Measurements from ENCODE around the gene CTPS2.

CTPS2 gene

DNA sequence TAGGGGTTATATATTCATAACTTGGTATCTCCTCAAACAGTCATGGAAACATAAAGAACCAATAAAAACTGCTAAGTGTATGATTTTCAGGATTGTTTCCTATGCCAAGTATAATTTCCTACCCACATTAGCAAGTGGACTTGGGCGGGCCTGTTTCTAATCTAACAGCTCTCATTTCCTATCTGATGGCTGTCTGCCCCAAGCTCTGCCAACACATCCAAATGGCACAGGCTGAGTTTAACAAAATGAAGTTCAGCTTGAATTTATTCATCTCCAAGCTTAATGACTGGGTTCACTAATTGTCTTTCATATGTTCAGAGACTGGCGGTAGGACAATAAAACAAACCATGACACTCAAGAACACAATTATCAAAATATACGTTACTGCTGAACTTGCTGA, 118.0 kb downstream of the CTPS2 start:
- H3K4me3 ChIP-seq (ENCODE audit: low read depth, low read length) = no peak overlapping the region
- no peak overlapping the region for H3K9ac ChIP-seq
- no peak overlapping the region for H3K4me2 ChIP-seq (ENCODE audit: low read length)
- peaks cover 7% of the 10 kb centered on the region for H3K4me1 ChIP-seq
- H3K79me2 ChIP-seq = no peaks in the 10 kb centered on the region
- TF ChIP-seq, protein P1, sequence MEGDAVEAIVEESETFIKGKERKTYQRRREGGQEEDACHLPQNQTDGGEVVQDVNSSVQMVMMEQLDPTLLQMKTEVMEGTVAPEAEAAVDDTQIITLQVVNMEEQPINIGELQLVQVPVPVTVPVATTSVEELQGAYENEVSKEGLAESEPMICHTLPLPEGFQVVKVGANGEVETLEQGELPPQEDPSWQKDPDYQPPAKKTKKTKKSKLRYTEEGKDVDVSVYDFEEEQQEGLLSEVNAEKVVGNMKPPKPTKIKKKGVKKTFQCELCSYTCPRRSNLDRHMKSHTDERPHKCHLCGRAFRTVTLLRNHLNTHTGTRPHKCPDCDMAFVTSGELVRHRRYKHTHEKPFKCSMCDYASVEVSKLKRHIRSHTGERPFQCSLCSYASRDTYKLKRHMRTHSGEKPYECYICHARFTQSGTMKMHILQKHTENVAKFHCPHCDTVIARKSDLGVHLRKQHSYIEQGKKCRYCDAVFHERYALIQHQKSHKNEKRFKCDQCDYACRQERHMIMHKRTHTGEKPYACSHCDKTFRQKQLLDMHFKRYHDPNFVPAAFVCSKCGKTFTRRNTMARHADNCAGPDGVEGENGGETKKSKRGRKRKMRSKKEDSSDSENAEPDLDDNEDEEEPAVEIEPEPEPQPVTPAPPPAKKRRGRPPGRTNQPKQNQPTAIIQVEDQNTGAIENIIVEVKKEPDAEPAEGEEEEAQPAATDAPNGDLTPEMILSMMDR (IDR thresholded peaks at IDR 0.05) = no peak
- no peaks in the 10 kb centered on the region for H3K27me3 ChIP-seq (ENCODE audit: control insufficient read depth, insufficient read depth, low read length)
- no peaks in the 10 kb centered on the region for H3K9me3 ChIP-seq (ENCODE audit: control insufficient read depth, low read length)
- H3K36me3 ChIP-seq (ENCODE audit: control insufficient read depth, insufficient read depth, low read length) = no peaks in the 10 kb centered on the region
- H2AFZ ChIP-seq = no peak overlapping the region
- H3K27ac ChIP-seq = no peak overlapping the region

DNA sequence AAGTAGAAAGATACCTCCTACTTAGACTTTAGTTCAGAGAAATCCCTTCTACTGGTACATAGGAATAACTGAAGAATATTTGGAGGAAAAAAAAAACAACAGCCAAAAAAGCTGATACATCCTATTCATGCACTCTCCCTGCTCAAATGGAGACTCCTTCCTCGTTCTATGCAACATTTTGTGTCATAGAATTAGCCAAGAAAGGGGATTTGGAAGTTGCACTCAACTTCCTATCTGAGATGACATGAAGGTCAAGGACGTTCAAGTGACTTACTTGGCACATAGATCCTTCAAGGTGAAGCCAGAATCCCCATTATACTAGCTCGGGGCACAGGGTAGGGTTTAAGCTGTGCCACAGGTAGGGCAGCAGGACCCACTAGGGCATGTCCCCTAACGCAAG, 118.7 kb downstream of the CTPS2 start:
- Histone ChIP-seq H3K27ac (peak overlapping the region; percentile 54), H3K9ac (no peak overlapping the region), H3K27me3 (ENCODE audit: control insufficient read depth, insufficient read depth, low read length) (no peaks in the 10 kb centered on the region), H3K4me2 (ENCODE audit: low read length) (no peak overlapping the region), H3K4me3 (ENCODE audit: low read depth, low read length) (no peak overlapping the region), H3K36me3 (ENCODE audit: control insufficient read depth, insufficient read depth, low read length) (no peaks in the 10 kb centered on the region), H2AFZ (peak overlapping the region; percentile 22), H3K79me2 (no peaks in the 10 kb centered on the region), H3K9me3 (ENCODE audit: control insufficient read depth, low read length) (no peaks in the 10 kb centered on the region), H3K4me1 (peaks cover 7% of the 10 kb centered on the region)
- TF ChIP-seq, protein P1 (IDR thresholded peaks at IDR 0.05) = no peak

DNA sequence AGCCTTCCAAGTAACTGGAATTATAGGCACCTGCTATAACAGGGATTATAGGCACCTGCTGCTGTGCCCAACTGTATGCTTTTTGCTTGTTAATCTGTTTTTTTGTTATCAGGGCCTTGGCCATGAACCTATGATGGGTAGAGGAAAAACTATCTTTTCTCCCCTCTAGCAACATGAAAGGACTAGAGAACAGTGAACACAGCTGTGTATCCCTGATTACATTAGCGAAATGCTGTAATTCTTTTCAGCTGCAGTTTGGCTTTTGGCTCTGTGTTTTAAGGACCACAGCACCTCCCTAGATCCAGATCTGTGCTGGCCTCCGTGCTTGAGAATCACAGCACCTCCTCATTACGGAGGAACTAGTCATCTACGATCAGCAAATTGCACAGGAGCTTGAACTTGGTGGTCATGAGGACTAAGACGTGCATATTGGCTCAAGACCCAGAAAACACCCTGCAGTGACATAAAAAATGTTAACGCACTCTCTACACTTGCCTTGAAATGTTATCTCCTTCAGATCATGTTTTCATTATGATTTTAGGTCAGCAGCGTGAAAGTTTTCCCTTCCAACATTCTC, 120.2 kb downstream of the CTPS2 start:
- Histone ChIP-seq H3K27me3 (ENCODE audit: control insufficient read depth, insufficient read depth, low read length) (no peaks in the 10 kb centered on the region), H3K4me3 (ENCODE audit: low read depth, low read length) (no peak overlapping the region), H3K9me3 (ENCODE audit: control insufficient read depth, low read length) (no peaks in the 10 kb centered on the region), H3K4me2 (ENCODE audit: low read length) (no peak overlapping the region), H2AFZ (peak overlapping the region; percentile 22), H3K9ac (no peak overlapping the region), H3K36me3 (ENCODE audit: control insufficient read depth, insufficient read depth, low read length) (no peaks in the 10 kb centered on the region), H3K4me1 (peaks cover 7% of the 10 kb centered on the region), H3K79me2 (no peaks in the 10 kb centered on the region), H3K27ac (peak overlapping the region; percentile 57)
- TF ChIP-seq, protein P1 (IDR thresholded peaks at IDR 0.05) = no peak

DNA sequence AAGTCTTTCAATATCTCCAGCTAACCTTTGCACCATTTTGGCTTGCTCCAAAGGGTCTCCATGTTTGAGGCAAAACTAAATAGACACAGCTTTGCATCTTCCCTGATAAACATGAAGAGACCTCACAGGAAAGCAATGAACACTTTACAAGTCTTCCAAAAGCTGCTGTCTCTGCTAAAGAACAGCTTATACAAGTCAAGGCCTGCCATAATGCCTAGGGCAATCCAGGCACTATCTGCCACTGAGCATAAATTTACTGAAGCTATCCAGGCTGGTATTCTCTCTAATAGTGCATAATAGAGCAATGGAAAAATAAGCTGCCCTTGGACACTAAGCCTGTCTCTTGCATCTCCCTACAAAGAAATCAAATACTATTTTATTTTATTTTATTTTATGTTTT, 122.6 kb downstream of the CTPS2 start:
- Histone ChIP-seq H3K27me3 (ENCODE audit: control insufficient read depth, insufficient read depth, low read length) (no peaks in the 10 kb centered on the region), H3K4me3 (ENCODE audit: low read depth, low read length) (no peak overlapping the region), H3K79me2 (no peaks in the 10 kb centered on the region), H3K36me3 (ENCODE audit: control insufficient read depth, insufficient read depth, low read length) (no peaks in the 10 kb centered on the region), H3K4me1 (peaks cover 7% of the 10 kb centered on the region), H3K9ac (no peak overlapping the region), H3K27ac (no peak overlapping the region), H2AFZ (no peak overlapping the region), H3K4me2 (ENCODE audit: low read length) (no peak overlapping the region), H3K9me3 (ENCODE audit: control insufficient read depth, low read length) (no peaks in the 10 kb centered on the region)
- TF ChIP-seq, protein P1 (IDR thresholded peaks at IDR 0.05) = no peak

DNA sequence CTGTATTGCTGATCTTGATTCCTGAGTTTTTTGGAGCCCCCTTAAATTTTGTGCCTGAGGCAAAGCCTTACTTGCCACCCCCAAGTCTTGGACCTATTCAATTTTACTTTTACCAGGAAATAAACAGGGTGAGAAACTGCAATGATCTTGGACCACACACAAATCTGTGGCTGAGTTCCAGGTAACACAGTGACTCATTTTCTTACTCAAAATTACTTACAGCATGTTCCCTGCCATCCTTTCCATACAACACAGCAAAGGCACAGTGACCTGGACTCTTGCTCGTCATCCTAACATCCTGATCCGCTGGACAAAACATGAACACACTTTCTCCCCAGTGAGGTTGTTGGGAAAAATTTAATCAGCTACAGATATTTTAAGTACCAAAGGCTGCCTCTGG, 123.3 kb downstream of the CTPS2 start:
- Histone ChIP-seq H3K9ac (no peak overlapping the region), H3K27me3 (ENCODE audit: control insufficient read depth, insufficient read depth, low read length) (no peaks in the 10 kb centered on the region), H3K79me2 (no peaks in the 10 kb centered on the region), H3K9me3 (ENCODE audit: control insufficient read depth, low read length) (no peaks in the 10 kb centered on the region), H3K4me3 (ENCODE audit: low read depth, low read length) (no peak overlapping the region), H3K4me2 (ENCODE audit: low read length) (no peak overlapping the region), H2AFZ (no peak overlapping the region), H3K27ac (no peak overlapping the region), H3K36me3 (ENCODE audit: control insufficient read depth, insufficient read depth, low read length) (no peaks in the 10 kb centered on the region), H3K4me1 (peaks cover 7% of the 10 kb centered on the region)
- TF ChIP-seq, protein P1 (IDR thresholded peaks at IDR 0.05) = no peak
